Gastroesophageal sphincter (tissue), 4 donors: Measurements from ENCODE around the gene RHBDD1. TPM values are rescaled to one million over a fixed set of nuclear protein-coding genes. Genes with fewer than 3 reads are reported as not detected.

Experiments used
- ATAC-seq: fragments of 150-250 bp; one replicate; pipeline ENCODE4 v1.9.1; 2016; ENCODE audit warnings: mild to moderate bottlenecking, moderate library complexity
- H3K27ac ChIP-seq, 4 donors: fragments of 200-600 bp; sonication (generic) in 3 of 4; 1 replicate in 3 of 4; 2 replicates in 1 of 4; pipeline ENCODE4 v1.5.1; 2016 to 2019
- H3K27me3 ChIP-seq: fragments of 200-600 bp; sonication (generic); one replicate; pipeline ENCODE4 v1.5.1; 2019
- H3K36me3 ChIP-seq, 2 donors: fragments of 200-600 bp; sonication (generic); one replicate each; pipeline ENCODE4 v1.5.1; 2019; ENCODE audit warnings: control low read depth in 1 of 2
- H3K4me1 ChIP-seq, 3 donors: fragments of 200-600 bp; sonication (generic); 1 replicate in 2 of 3; 2 replicates in 1 of 3; pipeline ENCODE4 v1.5.1; 2016 to 2019; ENCODE audit warnings: control low read depth in 2 of 3
- H3K4me3 ChIP-seq, 2 donors: fragments of 200-600 bp; sonication (generic); one replicate each; pipeline ENCODE4 v1.5.1; 2019; ENCODE audit warnings: mild to moderate bottlenecking in 1 of 2, moderate library complexity in 1 of 2
- H3K9me3 ChIP-seq, 3 donors: fragments of 200-600 bp; sonication (generic); one replicate each; pipeline ENCODE4 v1.5.1; 2017 to 2019; ENCODE audit warnings: control low read depth in 2 of 3
- CTCF ChIP-seq, 4 experiments: fragments of 200-600 bp in 2 of 4; fragments of 450-650 bp in 2 of 4; sonication (generic) in 1 of 4; IDR thresholded peaks; one replicate each; pipeline ENCODE4 v1.5.1; 2017 to 2019; ENCODE audit warnings: antibody characterized with exemption in 4 of 4, mild to moderate bottlenecking in 2 of 4, moderate library complexity in 2 of 4
- EP300 ChIP-seq: sonication (generic); formaldehyde crosslinking; IDR thresholded peaks from one replicate; pipeline ENCODE4 v1.6.1; 2017; ENCODE audit warnings: antibody characterized with exemption, mild to moderate bottlenecking
- POLR2A ChIP-seq, 2 donors: fragments of 450-650 bp; IDR thresholded peaks; one replicate each; pipeline ENCODE4 v1.6.1; 2017; ENCODE audit warnings: antibody characterized with exemption in 2 of 2, mild to moderate bottlenecking in 2 of 2, moderate library complexity in 1 of 2
- POLR2AphosphoS5 ChIP-seq: sonication (generic); formaldehyde crosslinking; IDR thresholded peaks from one replicate; pipeline ENCODE4 v1.6.1; 2017; ENCODE audit warnings: antibody characterized with exemption
- WGBS, 2 donors: methylation state at CpG; one replicate each; pipeline ENCODE4 v1.1.5; 2018; ENCODE audit warnings: low coverage in 1 of 2; 5-methylcytosine and 5-hydroxymethylcytosine counted together
- total RNA-seq, 4 donors: library from RNA; depleted of rRNA; stranded (reverse); fragments of >200 nt; gene quantifications; one replicate each; pipeline ENCODE4 v1.1.0, GENCODE V29; 2016

The RHBDD1 gene
- total RNA-seq, 4 donors from 2014 or later = 22.2 to 35.2 (median 24.7) TPM

DNA sequence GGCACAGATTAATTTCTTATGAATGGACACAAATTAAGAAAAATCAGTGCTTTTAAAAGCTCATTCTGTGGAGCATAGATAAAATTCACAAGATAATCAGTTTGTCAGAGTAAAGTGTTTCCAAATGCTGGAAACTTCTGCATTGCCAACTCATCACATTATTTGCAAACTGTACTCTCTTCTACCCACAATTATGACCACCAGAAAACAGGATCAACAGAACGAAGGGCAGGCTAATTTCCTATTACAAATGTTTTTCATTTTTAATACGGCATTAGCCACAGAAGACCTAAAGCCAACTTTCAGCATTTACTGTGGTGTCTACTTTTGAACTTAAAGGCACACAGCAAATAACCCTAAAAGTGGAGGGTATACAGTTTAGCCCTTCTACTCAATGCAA is 42.2 kb upstream of the RHBDD1 start:
- peak overlapping the region; percentile 28 to 89 for H3K4me3 ChIP-seq
- H3K36me3 ChIP-seq = peaks cover 0 to 8% of the 10 kb centered on the region in 2 donors
- TF ChIP-seq POLR2AphosphoS5 (no peak), CTCF (IDR thresholded peaks at IDR 0.05) (no peak), POLR2A (IDR thresholded peaks at IDR 0.05) (no peak), EP300 (no peak)
- WGBS, 2 donors = 18 to 23% methylated on average over 2 of the region's 2 CpGs
- no peaks in the 10 kb centered on the region for H3K27me3 ChIP-seq
- H3K4me1 ChIP-seq = peaks cover 0 to 87% (median 25%) of the 10 kb centered on the region in 3 donors
- ATAC-seq = no peak
- H3K9me3 ChIP-seq = no peaks in the 10 kb centered on the region
- peak overlapping the region; percentile 29 to 95 (median 94) for H3K27ac ChIP-seq

GRCh38 chr2:226794196-226794661 is 41.6 kb upstream of the RHBDD1 start:
- no peaks in the 10 kb centered on the region for H3K9me3 ChIP-seq
- H3K4me3 ChIP-seq = peak overlapping the region; percentile 28 to 89
- no peak for ATAC-seq
- peaks cover 0 to 8% of the 10 kb centered on the region in 2 donors for H3K36me3 ChIP-seq
- H3K27me3 ChIP-seq = no peaks in the 10 kb centered on the region
- peaks cover 0 to 81% (median 25%) of the 10 kb centered on the region in 3 donors for H3K4me1 ChIP-seq
- 7 to 21% methylated on average over 4 of the region's 4 CpGs for WGBS, 2 donors
- H3K27ac ChIP-seq = peak overlapping the region; percentile 29 to 95 (median 94)
- TF ChIP-seq POLR2A (IDR thresholded peaks at IDR 0.05) (no peak), POLR2AphosphoS5 (no peak), EP300 (no peak)

DNA sequence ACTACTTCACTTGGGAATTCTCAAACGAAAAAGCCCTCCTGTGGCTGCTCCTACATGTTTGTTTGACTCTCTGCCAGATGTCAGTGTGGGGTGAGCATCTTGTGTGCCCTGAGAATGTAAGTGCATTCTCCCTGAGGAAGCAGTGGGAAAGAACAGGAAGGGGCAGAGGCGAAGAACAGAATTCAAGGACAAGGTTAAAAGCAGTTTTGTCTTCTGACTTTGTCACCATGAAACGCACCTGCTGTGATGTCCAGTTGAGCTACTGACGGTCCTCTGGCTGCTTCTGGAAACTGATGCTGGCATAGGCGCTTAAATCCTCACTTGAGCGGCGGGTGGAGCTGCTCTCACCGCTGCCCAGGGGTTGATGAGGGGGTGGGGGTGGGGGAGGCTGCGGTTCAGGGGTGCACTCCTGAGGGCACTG is 41.1 kb upstream of the RHBDD1 start:
- H3K4me1 ChIP-seq = peaks cover 0 to 76% (median 22%) of the 10 kb centered on the region in 3 donors
- no peaks in the 10 kb centered on the region for H3K9me3 ChIP-seq
- no peak for ATAC-seq
- peak overlapping the region; percentile 28 to 89 for H3K4me3 ChIP-seq
- H3K27ac ChIP-seq = peak overlapping the region; percentile 29 to 95 (median 94)
- peaks cover 0 to 8% of the 10 kb centered on the region in 2 donors for H3K36me3 ChIP-seq
- no peaks in the 10 kb centered on the region for H3K27me3 ChIP-seq
- WGBS, 2 donors = 7 to 15% methylated on average over 4 to 7 of the region's 9 CpGs
- TF ChIP-seq CTCF (IDR thresholded peaks at IDR 0.05) (peak in 1 of 4 experiments; percentile 26), POLR2A (IDR thresholded peaks at IDR 0.05) (no peak), EP300 (no peak), POLR2AphosphoS5 (peak; percentile 43)

GRCh38 chr2:226795281-226796011 is 40.4 kb upstream of the RHBDD1 start:
- Histone ChIP-seq H3K27ac (peak overlapping the region; percentile 29 to 95 (median 94)), H3K27me3 (no peaks in the 10 kb centered on the region), H3K4me1 (peaks cover 0 to 76% (median 24%) of the 10 kb centered on the region in 3 donors), H3K36me3 (peaks cover 0 to 8% of the 10 kb centered on the region in 2 donors), H3K4me3 (peak overlapping the region; percentile 28 to 89), H3K9me3 (no peaks in the 10 kb centered on the region)
- no peak for ATAC-seq
- 100% methylated on average over 1 of the region's 26 CpGs; no CpG with 5 or more reads in 1 of the 2 donors for WGBS, 2 donors
- TF ChIP-seq POLR2A (IDR thresholded peaks at IDR 0.05) = no peak
- peak in 2 of 4 experiments; percentile 24 to 27 for TF ChIP-seq CTCF (IDR thresholded peaks at IDR 0.05)
- no peak for TF ChIP-seq POLR2AphosphoS5
- no peak for TF ChIP-seq EP300

DNA sequence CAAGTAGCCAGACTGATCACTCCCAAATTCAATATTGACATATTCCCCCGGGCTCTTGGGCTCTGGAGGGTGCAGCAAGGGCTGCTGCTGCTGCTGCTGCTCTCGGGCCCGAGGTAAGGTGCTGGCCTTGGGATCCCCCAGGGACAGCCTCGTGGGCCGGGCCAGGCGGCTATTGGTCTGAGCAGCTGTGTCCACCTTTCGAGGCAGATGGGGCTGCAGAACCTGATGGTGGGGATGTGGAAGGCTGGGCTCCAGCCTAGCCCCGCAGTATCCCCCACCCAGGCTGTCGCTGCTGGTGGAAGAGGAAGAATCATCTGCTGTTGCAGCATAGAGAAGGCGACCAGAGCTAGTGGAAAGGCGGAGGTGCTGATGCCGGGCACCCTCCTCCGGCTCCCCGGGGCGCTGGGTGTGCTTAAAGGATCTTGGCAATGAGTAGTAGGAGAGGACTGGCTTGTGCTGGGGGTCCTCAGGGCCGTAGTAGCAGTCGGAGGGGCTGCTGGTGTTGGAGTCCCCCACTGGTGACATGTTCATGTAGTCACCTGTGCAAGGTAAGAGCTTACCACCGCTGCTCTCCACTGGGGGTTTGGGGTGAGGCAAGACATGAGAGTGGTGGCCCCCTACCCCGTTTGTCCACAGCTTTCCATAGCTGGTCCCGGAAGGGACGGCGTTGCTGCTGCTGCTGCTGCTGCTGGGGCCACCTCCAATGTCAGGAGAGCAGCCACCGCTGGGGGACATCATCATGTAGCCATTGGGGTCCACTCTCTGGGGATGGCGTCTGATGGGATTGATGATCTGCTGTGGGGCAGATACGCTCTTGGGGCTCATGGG is 39.6 kb upstream of the RHBDD1 start:
- H3K4me3 ChIP-seq = peak overlapping the region in 1 of 2 donors; percentile 89
- no peak for ATAC-seq

More for the DNA sequence above, 39.6 kb upstream of the RHBDD1 start:
- H3K36me3 ChIP-seq = peaks cover 0 to 8% of the 10 kb centered on the region in 2 donors
- peaks cover 0 to 76% (median 30%) of the 10 kb centered on the region in 3 donors for H3K4me1 ChIP-seq
- H3K27me3 ChIP-seq = no peaks in the 10 kb centered on the region
- 40 to 100% methylated on average over 1 to 2 of the region's 25 CpGs for WGBS, 2 donors
- no peak for TF ChIP-seq EP300
- H3K27ac ChIP-seq = peak overlapping the region in 3 of 4 donors; percentile 94 to 95 (median 95)
- no peaks in the 10 kb centered on the region for H3K9me3 ChIP-seq
